ENCODE data around the gene DCTN2.
"Not testable (repeated sequence)": the region's sequence is repeated elsewhere in the genome, so short reads cannot be mapped to it uniquely, and the experiment has no call there.

The DCTN2 gene

DNA sequence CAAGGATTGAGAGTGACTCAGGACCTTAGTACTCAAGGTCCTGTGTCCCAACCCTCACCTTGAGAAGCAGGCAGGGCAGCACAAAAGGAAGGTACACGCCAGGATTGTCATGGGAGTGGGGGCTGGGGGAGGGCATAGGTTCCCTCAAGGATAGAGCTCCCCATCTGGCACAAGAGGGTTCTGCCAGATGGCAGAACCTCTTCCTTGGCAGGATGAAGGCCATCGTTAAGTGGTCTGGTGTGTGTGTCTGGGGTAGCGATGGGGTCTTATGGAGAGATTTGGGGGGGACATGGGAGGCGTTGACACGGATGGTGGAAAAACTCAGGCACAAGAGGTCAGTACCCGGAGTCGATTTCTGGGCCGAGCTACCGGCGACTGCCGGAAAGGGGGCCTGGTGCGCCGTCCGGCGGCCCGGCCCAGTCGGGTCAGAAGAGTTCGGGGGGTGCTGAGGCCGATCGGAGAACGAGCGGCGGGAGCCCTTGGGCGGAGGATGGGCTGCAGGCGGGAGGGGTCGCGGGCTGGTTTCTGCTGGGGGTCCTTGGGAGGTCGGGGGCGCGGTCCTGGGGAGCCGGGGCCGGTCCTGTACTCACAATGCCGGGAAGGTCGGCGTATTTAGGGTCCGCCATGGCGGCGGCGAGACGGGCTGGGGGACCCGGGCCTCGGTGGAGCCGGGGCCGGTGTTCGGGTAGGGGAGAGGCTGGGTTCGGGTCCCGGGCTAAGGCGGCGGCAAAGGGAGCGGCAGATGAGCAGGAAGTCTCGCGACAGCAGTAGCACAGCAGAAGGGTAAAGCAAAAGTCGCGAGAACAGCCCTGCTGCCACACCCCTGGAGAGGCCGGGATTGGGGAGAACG, at the start of gene DCTN2:
Gene DCTN2, minus strand, starts transcription at position 755 of the 850 bp plus-strand sequence. Its CDS starts 129 bp downstream, at position 626.
- peak; percentile 98 for DNase-seq (ENCODE audit: low spot score)

DNA sequence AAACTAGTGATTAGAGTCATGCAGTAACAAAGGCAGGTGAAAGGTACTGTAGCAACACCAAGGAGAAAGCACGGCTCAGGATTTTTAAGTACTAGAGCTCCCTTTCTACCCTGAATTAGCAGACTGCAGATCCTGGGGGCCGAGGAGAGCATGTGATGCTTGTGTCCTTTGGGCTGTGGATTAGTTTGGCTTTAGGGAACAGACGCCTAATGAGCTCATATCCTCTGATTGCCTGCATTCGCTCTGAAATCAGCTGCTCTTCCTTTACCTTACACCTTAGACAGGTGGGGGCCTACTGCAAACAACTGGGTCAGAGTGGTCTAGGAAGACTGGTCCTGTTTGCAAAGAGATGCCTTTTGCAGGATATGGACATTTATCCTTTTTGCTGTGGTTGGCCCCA, 46.2 kb upstream of the DCTN2 start:
- DNase-seq (ENCODE audit: low spot score) = no peak

DNA sequence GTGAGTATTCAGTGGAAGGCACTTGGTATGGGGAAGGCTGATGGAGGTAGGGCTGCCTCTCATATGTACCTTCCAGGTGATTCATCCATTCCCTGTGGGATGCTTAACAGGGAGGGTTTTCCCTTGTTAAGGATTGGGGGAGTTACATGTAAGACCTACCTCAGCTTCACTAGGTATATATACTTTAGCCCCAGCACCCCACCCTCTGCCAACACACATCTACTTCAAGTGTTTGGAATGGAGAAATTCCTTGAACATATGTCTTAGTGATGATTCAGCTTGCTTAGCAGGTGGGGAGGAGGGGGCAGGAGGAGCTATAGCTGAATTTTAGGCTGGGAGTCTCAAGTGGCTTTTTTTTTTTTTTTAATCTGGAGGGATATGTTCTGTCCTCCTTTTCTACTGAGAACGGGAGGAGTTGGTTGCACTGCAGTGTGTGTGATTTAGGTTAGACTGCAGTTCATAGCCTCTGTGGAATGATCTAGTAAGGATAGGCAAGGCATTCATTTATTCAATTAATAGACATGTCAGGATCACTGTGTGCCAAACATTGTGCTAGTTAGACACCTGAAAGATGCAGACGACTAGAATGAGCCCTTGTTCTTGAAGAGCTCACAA, 45.7 kb upstream of the DCTN2 start:
- no peak for DNase-seq (ENCODE audit: low spot score)

DNA sequence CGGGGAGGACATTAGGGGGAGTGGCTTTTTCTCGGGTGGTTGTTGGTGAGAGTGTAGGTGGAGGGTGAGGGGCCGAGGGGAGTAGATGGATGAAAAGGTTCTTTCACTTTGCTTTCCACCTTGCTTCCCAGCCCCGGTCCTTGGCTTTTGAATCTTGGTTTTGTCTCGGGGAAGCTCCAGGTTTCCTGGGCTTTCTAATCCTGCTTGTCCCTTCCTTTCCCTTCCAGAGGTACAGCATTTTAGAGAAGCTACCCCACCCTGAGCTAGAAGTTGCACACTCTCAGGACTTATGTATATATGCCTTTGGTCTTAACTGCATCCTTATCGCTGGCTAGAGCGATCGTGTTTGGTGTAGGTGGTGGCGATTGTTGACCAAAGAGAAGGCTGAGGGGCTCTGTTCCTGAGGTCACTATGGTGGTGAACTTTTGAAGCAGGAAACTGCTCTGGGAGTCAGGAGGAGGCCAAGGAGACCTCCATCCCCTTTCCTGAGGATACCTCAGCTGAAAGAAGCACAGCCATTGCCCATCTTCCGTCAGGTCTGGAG, 44.9 kb upstream of the DCTN2 start:
- no peak for DNase-seq (ENCODE audit: low spot score)

DNA sequence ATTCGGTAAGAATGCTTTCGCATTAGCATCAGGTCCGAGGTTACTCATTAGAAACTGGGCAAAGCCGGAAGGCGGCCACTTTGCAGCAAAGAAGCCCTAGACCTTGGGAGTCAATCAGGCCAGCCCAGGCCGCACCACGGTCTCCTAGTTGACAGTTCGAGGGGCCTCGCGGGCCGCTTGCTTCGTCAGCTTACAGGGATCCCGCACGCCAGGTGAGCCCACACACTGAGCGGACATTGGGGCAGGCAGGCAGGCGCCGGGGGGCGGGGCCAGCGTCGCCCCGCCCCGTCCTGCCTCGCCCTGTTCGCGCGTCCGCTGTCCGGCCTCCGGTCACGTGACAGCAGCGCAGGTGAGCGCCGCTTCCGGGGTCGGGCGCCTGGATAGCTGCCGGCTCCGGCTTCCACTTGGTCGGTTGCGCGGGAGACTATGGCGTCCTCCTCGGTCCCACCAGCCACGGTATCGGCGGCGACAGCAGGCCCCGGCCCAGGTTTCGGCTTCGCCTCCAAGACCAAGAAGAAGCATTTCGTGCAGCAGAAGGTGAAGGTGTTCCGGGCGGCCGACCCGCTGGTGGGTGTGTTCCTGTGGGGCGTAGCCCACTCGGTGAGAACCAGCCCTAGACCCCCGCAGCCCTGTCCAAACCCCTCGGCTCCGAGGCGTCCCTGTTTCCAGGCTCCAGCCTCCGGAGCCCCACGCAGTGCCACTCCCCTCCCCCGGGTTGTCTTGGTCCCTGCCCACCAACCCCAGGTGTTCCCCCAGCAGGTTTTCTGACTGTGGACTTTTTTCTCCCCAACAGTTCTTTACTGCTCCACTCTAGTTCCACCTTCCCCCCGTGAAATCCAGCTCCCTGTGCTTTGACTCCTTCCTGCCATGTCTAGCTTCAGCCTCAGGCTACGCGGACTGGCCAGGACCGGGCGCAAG, 44.1 kb upstream of the DCTN2 start, which contains the start of gene PIP4K2C:
Gene PIP4K2C, plus strand, starts transcription at position 329 of the 918 bp plus-strand sequence. Its CDS starts 98 bp downstream, at position 427.
- DNase-seq (ENCODE audit: low spot score) = peak; percentile 88

DNA sequence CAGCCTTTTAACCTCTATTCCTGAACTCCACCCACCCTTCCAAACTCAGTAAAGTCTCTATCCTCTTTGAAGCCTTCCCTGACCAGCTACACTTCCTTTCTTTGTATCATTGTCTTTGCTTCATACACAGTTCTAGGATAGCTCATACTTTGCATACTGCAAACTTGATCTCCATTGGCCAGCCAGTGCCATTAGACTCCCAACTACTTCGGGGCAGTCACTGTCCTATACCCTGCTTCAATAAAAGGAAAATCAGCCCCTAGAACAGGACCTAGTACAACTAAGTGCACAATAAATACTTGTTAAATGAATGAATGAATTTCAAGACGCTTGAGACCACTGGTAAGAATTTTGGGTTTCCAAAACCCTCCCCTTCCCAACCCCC, 43.5 kb upstream of the DCTN2 start:
- DNase-seq (ENCODE audit: low spot score) = no peak

DNA sequence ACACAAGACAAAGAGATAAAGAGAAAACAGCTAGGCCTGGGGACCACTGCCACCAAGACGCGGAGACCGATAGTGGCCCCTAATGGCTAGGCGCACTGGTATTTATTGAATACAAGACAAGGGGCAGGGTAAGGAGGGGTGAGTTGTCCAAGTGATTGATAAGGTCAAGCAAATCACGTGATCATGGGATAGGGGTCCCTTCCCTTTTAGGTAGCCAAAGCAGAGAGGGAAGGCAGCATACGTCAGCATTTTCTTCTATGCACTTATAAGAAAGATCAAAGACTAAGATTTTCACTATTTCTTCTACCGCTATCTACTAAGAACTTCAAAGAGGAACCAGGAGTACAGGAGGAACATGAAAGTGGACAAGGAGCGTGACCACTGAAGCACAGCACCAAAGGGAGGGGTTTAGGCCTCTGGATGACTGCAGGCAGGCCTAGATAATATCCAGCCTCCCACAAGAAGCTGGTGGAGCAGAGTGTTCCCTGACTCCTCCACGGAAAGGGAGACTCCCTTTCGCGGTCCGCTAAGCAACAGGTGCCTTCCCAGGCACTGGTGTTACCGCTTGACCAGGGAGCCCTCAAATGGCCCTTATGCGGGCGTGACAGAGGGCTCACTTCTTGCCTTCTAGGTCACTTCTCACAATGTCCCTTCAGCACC, 42.1 kb upstream of the DCTN2 start:
- not testable (repeated sequence) for DNase-seq (ENCODE audit: low spot score)

DNA sequence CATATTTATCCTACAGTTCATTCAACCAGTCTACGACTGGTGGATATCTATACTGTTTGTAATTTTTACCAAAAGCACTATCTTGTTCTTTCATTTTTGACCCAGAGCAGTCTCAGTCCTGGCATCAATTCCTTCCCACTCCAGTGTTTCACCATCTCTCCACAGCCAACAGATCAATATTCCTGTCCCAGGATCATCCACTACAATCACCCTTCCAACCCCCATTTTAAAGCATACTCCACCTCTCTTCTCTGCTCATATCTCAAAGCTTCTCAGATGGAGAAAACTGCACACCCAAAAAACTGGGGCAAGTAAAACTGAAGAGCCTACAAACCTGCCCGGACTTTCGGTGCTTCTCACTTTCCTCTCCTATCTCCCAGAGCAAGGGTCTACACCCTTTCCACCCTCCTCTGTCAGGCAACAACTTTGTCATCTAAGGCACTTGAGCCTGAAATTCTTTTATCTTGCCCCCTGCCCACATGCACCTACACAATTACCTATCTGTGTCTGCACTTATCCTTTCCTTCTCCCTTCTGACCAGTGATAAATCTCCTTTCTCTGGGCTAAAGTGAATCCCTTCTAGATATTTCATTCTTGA, 39.9 kb upstream of the DCTN2 start:
- no peak for DNase-seq (ENCODE audit: low spot score)

DNA sequence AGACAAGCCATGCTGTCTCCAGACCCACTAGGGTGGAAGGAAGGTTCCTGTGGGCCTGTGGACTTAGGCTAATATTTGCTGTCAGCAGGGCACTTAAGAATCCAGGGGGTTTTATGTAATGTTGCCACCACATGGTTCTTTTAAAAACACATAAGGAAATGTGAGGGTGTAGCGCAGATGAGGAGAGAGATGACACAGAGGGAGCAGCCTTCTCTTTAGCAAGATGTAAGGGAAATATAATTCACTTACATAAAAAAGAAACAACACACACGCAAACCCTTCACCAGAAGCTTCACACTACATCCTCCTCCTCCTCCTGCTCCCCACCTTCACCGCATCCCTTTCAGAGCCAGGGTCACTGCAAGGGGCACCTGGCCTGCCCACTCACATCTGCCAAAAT, 39.1 kb upstream of the DCTN2 start:
- DNase-seq (ENCODE audit: low spot score) = no peak

DNA sequence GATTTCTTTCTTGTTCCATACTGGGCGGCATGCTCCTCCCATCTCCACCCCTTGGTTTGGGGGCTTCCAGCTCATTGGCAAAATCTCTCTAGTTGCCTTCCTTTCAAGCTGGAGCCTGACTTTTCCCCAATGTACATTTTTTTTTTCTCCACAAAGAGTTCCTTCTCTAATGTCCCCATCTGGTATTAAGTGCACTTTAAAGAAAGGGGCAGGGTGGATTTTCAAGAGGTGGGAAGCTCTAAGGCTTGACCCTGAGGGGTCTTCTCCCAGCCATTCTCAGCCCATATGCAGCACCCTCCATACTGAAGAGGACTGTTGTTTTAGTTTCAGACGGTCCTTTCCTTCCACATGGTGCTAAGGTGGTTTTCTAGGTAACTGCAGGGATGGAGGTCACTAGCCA, 38.2 kb upstream of the DCTN2 start:
- DNase-seq (ENCODE audit: low spot score) = no peak

DNA sequence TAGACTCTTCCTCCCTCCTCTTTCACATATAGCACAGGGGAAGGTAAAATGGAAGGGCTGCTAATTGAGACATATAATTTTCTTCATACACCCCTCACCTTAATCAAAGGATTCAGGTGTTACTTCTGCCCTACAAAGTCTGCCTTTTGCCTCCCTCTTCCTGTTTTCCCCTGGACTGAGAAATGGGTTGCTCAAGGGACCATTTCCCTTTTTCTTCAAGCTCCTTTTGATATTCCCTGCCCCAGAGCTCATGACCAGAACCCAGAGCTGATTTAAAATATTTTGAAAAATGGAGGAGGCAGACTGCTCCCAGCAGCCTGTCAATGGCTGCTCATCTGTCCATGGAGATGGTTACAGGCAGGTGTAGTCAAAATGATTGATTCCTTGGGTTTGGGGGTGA, 37.7 kb upstream of the DCTN2 start:
- DNase-seq (ENCODE audit: low spot score) = no peak

DNA sequence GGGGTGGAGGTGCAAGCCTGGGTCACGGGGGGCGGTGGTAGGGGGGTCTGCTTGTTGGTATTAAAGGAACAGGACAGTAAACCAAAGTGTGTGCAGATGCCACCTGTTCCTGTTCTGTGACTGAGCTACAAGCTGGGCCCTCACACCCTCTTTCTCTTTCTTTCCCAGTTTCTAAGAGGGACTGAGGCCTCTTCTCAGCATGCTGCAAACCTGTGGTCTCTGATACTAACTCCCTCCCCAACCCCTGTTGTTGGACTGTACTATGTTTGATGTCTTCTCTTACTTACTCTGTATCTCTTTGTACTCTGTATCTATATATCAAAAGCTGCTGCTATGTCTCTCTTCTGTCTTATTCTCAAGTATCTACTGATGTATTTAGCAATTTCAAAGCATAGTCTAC, 37.1 kb upstream of the DCTN2 start:
- DNase-seq (ENCODE audit: low spot score) = no peak

DNA sequence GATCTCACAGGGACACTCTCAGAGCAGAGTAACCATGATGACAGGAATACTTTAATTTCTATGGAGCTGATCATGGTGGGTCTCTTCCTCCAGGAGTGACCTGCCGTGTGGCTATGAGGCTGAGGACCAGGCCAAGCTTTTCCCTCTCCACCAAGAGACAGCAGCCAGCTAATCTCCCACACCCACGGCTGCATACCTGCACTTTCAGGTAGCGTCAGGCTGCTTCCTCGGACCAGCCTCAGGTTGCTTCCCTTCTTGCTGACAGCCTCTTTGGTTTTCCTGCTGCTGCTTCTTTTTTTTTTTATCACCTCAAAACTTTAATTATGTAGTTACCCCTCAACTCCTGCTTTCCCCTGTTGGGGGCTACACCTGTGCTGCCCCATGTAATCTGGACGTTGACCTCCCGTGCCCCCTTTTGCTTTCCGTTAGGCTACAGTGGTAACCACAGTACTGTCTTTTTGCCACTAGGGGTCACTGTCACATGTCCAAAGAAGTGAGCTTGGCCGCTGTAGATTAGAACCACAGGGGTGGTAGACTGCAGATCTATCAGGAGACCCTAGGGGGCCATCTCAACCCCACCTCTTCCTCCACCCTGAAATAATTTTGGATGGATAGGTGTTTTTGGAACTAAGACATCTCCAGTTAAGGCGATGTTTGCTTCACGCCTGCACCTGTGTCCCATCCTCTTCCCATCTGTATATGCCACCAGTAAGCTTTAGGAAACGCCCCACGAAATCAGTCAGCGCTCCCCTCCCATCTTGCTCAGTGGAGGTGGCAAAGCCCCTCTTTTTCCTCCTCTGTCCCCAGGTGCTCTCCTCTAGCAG, 36.2 kb upstream of the DCTN2 start:
- peak; percentile 82 for DNase-seq (ENCODE audit: low spot score)

DNA sequence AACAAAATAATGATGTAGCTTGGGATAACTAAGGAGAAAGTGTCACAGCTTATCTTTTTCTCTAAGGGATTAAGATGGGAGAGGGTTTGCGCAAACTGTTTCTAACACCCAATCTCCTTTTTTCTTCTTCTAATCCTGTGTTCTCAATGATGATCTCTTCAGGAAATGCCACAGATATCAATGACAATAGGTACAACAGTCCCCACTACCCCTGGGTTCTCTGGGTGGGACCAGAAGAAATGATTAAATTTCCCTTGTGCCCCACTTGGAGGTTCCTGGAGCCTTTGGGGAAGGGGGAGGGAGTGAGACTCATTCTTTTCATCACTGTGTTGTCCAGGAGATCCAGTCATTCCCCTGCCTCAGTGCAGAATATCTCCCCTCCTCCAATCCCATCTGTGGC, 35.4 kb upstream of the DCTN2 start:
- no peak for DNase-seq (ENCODE audit: low spot score)

DNA sequence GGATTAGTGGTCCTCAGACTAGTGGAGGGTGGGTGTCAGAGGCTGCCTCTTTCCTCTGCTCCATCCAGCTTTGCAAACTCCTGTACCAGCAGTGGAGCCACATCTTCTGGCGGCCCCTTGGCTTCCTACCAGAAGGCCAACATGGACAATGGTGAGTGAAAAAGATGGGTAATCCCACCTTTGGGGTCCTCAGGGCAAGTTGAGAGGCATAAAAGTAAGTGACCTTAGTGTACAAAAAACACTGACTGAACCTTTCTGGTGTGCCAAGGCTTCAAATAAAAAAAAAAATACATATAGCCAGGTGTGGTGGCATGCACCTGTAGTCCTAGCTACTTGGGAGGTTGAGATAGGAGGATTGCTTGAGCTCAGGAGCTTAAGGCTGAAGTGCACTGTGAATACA, 34.8 kb upstream of the DCTN2 start:
- DNase-seq (ENCODE audit: low spot score) = no peak

DNA sequence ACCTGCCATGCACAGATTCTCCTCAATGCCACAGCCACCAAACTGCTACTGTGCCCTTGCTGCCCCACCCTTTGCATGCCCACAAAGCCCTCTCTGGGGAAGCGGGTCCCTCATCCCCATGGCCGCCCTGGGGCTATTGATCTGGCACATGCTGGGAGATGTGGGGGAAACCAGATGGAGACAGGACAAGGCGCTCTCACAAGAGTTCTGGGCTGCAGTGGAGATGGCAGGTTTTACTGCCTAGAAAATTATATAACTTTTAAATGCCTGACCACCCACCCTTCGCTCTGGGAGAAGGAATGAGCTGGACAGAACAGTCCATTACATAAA, 33.4 kb upstream of the DCTN2 start:
- no peak for DNase-seq (ENCODE audit: low spot score)

DNA sequence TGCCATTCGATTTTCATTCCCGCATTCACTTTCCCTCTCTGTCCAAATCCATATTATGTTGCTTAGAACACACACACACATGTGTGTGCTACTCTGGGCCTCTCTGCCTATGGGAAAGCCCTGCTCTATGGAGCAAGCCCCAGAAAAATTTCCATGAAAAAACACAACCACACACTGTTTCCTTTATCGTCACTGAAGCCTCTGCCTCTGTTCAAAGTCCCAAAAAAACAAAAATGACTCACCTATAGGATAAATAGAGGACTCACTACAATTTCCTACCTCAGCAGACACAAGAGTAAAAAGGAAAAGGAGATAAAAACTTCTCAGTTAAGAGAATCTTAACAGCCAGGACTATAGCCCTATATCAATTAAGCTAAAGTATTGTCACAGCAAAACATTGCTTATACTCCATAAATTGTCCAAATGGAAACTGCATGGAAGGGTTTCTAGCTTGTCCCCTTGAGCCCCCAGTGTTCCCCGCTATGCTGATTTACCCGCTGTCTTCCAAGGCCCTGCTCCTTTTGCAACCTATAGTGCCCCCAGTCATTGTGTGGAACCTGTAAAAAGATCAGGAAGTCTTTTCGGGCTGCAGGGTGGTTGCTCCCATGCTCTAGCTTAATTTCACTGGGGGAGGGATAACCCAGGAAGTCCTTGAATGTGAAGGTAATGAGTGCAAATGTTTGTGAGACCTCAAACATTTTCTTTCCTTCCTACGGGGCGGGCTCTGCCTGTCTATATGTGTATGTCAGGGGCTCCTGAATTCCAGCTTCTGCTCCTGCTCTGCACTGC, 32.9 kb upstream of the DCTN2 start:
- peak; percentile 44 for DNase-seq (ENCODE audit: low spot score)

DNA sequence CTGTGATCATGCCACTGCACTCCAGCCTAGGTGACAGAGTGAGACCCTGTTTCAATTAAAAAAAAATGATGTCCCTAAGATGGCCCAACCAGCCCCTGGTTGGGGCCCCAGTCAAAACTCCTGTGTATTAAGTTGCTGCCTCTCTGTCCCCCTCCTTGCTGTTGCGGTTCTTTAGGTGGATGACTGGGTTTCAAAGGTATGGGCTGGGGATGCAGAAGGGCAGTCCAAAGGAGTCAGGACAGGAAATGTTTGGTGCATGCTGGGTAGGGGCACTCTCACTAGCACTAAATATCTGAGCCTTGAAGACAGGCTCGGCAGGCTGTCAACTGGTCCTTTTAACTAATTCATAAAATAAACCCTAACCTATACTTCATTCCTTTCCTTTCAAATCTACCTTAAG, 32.0 kb upstream of the DCTN2 start:
- no peak for DNase-seq (ENCODE audit: low spot score)

DNA sequence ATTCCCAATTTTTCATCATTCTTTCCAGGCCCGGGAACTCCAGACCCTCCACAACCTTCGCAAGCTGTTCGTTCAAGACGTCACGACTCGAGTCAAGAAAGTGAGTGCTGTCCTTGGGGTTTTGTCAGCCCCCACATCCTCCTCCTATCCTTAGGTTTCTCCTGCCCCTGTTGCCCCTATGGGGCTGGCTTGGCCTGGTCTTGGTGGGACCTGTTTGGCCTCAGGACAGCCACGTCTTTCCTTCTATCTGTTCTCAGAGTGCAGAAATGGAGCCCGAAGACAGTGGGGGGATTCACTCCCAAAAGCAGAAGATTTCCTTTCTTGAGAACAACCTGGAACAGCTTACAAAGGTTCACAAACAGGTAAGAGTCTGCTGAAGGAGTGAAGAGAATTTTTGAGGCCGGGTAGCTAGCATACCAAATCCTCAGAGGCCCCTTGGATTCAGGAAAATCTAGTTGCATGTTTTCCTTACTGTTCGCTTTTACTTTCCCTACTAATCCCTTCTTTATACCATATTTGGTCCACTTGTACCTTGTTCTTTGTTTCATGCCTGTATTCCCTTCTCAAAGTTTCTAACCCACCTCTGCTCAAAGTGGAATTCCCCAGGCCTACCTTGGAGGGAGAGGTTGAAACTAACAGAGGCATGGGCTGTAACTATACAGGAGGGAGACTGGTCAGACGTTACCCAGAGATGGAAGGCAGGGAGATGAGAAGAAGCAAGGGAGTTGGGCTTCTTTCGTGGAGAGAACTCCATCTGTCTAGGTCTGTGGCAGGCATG, 31.2 kb upstream of the DCTN2 start:
- no peak for DNase-seq (ENCODE audit: low spot score)
